Measurements from ENCODE around the gene OSER1.
"Not testable (repeated sequence)": the region's sequence is repeated elsewhere in the genome, so short reads cannot be mapped to it uniquely, and the experiment has no call there.

OSER1 gene
- total RNA-seq = 36.7 to 55.4 reads per million in 2 experiments

DNA sequence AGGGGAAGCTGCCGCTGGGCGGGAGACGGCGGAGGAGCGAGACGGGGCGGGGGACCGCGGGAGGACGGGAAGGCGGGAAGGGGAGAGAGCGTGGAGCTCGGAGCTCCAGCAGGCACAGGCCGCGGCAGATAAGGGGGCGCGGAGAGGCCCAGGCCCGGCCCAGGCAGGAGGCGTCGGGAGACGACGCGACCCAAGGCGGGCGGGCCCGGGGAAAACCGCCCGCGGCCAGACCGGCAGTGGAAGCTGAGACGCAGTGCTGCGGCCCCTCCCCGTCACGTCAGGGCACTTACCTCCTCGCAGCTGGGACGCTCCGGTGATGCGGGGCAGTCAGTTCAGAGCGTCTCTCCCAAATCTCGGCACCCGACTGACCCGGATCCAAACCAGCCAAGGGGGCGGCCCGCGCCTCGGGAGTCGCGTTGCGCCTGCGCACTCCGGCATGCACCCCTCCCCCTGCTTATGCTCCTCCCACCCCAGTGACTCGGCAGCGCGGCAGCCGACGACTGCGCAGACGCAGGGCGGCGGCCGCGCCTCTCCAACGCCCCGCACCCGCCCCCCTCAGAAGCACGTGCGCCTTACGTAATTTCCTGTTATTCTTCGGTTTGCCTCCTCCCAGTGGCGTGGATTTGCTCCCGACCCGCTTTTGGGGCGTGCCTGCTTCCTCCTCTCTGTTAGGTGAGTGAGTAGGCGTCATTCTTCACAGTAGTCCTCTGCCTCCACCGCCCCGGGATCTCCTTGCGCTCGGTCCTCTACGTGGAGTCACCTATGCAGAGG, at the start of gene OSER1:
Gene OSER1 (minus strand): TSS at position 366 of the 771 bp plus-strand sequence. CDS start 3,814 bp downstream, outside the sequence.
- DNase-seq (ENCODE audit: low read depth) = peak; percentile 98

DNA sequence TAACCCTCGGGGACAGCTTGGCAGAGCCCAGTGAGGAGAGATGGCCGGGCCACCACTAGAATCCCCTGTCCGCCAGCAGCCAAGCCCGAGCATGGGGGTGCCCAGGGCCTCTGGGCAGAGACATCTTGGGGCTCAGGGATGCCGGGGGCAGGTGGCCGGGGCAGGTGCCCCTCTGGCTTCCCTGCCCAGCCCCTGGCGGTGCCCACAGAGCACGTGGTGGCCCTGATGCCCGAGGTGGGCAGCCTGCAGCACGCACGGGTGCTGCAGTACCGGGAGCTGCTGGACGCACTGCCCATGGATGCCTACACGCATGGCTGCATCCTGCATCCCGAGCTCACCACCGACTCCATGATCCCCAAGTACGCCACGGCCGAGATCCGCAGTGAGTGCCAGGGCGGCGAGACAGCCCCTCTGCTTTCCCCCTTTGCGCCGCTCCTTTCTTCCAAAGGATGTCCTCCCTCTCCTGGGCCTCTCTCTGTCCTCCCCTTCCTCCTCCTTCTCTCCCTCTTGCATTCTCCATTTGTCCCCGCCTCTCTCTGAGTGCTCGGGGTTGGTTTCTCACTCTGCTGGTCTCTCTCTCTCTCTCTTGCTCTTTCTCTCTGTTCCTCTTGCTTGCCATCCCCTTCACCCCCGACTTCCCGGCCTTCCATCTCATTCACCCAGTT, 47.8 kb upstream of the OSER1 start:
- no peak for DNase-seq (ENCODE audit: low read depth)

DNA sequence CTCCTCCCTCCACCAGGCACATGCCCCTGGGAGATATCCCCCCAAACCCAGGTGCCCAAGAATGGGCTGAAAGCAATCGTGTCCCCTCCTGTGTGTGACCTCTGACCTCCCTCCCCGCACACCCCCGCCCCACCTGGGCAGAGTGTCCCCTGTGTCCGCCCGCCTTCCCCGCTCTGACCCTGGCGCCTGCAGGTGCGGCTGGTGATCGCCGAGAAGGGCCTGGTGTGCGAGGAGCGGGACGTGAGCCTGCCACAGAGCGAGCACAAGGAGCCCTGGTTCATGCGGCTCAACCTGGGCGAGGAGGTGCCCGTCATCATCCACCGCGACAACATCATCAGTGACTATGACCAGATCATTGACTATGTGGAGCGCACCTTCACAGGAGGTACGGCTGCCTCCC, 46.4 kb upstream of the OSER1 start:
- no peak for DNase-seq (ENCODE audit: low read depth)

DNA sequence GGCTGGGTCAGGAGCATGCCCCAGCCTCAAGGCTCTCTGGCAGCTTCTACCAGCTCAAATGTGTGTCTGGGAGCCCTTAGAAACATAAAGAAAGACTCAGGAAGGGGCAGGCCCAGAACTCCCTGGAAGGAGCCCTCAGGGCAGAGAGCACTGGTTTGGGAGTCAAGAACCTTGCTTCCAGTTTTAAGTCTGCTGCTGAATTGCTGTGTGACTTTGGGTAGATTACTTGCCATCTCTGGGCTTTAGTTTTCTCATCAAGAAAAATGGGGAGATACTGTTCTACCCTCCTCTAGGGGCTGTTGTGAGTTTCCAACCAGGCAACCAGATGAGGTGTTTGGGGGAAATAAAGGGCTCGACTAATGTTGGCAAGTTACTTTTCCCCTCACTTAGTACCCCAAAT, 45.4 kb upstream of the OSER1 start:
- DNase-seq (ENCODE audit: low read depth) = no peak

DNA sequence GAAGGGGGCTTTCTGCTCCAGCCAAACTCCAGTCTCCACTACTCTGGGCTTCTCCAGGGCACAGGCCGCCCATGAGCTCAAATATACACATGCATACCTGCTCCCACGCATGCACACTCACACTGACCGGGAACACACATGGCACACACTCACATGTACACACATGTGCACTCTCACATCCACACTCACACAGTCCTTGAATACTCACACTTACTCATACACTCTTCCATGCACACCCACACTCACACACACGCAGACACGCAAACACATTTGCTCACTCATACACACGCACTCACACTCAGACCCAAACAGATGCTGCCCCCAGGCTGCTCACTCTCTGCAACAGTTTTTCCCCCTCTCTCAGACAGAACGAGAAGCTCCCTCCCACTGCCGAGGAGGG, 43.5 kb upstream of the OSER1 start:
- no peak for DNase-seq (ENCODE audit: low read depth)

DNA sequence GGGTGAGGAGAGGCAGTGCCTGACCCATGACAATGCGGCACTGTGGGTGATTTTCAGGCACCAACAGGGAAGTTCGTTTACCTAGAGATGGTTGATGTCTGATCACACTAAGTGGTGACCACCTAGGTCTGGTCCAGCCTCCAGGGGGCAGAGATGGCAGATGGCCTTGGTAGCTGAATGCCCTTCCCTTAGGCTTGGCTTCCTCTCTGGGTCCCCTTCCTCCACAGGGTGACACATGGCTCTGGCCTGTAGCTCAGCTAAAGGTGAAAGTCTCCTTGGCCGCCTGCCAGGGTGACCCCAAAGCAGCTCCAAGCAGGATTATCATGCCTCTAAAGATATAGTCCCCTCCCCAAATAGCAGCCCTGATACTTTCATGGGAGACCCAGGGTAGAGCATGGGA, 43.0 kb upstream of the OSER1 start:
- no peak for DNase-seq (ENCODE audit: low read depth)

DNA sequence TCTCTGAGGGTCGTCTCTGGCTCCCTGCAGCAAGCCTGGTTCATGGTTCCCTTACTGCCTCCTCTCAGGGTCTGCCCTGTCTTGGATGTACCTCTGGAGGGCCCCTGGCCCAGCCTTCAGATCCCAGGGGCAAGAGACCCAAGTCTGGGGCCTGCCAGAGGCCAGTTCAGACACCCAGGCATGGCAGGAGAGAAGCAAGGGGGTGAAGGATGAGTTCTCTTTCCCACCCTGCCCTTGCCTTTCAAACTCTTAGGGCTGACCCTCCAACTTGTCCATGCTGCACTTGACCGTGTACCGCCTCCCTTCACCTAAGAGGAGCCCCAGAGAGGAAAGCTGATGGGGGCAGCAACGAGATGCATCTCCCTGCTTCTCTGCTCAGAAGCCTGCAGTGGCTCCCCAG, 40.7 kb upstream of the OSER1 start:
- DNase-seq (ENCODE audit: low read depth) = no peak

DNA sequence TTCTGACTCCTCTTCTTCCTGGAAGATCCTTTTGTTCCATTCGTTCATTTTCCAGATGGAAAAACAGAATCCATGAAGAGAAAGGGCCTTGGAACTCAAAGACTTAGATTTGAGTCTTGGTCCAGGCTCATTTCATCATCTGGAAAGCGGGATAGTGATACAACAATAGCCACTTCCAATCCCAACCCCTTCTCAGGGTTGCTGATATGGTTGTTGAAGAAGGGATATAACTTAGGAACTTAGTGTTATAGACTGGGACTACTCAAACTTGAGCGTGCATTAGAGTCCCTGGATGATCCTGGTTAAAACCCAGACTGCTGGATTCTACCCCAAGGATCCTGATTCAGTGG, 37.8 kb upstream of the OSER1 start:
- no peak for DNase-seq (ENCODE audit: low read depth)

DNA sequence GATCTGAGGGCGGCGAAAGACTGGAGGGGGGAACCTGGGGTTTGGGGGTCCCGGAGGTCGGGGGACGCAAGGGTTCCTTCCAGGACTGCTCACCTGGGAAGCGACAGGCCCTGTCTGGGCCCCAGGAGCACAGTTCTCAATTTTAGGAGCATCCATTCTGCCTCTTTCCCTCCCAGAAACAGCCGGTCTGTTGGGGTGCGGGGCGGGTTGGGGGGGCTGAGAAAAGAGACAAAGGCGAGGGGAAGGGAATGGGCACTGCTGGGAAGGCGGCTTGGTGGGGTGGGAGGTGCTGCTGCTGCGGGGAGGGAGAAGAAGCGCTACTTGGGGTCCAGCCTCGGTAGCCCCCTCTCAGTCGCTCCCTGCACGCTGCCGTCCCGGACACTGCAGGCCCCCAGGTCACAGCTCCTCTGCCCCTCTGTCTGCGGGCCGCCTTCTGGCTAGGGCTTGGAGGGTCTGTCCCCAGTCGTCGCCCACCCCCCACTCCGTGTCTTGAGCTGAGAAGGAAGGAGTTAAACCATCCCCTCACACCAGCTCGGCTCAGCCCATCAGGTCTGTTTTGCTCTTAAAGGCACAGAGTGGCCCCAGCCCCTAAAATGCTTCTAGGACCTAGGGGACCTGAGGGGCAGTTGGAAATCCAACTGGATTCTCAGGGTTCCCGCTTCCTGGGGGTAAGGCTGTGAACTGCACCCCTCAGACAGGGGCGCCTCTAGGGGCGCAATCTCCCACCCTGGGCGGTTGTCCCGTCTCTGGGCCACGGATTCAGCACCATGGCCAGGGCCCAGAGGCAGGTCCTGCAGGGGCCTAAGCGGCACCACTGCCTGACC, 37.2 kb upstream of the OSER1 start:
- DNase-seq (ENCODE audit: low read depth) = no peak

DNA sequence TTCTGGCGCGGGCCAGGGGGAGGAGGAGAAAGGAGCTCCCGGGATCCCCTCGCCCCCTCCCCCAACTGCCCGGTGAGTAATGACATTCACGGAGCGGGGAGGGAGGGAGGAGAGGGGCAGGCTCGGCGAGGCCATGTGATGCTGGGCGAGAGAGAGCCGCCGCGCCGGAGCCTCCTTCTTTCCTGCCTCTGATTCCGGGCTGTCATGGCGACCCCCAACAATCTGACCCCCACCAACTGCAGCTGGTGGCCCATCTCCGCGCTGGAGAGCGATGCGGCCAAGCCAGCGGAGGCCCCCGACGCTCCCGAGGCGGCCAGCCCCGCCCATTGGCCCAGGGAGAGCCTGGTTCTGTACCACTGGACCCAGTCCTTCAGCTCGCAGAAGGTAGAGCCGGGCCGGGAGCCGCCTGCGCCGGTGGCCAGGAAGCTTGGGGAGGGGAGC, 36.6 kb upstream of the OSER1 start, which contains the start of gene GDAP1L1:
Gene GDAP1L1 (plus strand): TSS at position 178 of the 441 bp plus-strand sequence. CDS start 27 bp downstream, at position 205.
- no peak for DNase-seq (ENCODE audit: low read depth)

DNA sequence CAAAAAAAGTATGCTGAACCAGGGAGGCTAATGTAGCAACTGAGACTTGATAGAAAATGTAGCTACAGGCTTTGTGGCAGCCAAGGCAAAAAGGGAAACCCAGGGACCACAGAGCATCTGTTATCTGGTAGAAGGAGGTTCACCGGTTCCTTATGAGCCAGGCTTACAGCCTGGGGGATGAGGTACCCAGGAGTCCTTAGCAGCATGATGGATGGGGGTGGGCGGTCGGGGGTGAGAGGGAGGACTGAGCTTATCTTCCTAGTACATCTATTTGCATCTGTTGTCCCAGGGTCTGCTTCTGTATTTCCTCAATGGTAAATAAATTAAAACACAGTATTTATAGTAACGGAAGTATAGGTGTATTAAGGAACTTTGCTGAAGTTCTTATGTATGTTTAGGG, 35.4 kb upstream of the OSER1 start:
- DNase-seq (ENCODE audit: low read depth) = no peak

DNA sequence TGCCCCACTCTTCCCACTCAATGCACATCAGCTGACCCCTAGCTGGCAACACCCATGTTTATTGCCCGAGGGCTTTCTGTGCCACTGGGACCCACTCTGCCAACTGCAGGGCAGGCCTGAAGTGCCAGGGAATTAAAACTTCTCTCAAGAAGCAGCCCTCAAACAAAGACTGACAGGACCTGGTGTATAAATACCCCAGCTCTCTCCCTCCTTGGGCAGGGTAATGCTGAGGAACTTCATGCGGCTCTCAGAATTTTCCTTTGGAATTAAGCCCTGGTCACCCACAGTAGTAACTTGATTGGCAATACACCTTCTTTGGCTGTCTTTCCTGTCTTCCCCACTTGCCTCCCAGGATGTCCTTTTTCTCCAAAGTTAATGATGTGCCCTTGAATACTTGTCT, 31.2 kb upstream of the OSER1 start:
- DNase-seq (ENCODE audit: low read depth) = no peak

DNA sequence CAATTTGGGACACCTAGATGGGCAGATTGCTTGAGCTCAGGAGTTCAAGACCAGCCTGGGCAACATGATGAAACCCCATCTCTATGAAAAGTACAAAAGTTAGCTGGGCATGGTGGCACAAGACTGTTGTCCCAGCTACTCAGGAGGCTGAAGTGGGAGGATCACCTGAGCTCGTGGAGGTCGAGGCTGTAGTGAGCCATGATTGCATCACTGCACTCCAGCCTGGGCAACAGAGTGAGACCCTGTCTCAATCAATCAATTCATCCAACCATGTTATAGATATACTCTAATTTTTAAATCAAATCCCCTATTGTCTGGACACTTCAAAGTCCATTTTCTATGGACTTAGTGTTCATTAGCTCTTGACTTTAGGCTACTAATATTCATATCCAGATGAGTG, 26.3 kb upstream of the OSER1 start:
- DNase-seq (ENCODE audit: low read depth) = not testable (repeated sequence)

DNA sequence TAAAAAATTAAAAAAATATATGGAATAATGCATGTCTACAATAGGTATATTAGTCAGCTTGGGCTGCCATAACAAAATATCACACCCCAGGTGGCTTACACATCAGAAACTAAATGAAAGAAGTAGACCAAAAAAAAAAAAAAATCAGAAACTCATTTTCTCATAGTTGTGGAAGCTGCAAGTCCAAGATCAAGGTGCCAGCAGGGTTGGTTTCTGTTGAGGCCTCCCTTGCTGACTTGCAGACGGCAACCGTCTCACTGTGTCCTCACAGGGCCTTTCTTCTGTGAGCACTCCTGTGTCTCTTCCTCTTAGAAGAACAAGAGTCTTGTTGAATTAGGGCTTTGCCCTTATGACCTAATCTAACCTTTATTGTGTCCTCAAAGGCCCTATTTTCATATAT, 25.1 kb upstream of the OSER1 start:
- no peak for DNase-seq (ENCODE audit: low read depth)

DNA sequence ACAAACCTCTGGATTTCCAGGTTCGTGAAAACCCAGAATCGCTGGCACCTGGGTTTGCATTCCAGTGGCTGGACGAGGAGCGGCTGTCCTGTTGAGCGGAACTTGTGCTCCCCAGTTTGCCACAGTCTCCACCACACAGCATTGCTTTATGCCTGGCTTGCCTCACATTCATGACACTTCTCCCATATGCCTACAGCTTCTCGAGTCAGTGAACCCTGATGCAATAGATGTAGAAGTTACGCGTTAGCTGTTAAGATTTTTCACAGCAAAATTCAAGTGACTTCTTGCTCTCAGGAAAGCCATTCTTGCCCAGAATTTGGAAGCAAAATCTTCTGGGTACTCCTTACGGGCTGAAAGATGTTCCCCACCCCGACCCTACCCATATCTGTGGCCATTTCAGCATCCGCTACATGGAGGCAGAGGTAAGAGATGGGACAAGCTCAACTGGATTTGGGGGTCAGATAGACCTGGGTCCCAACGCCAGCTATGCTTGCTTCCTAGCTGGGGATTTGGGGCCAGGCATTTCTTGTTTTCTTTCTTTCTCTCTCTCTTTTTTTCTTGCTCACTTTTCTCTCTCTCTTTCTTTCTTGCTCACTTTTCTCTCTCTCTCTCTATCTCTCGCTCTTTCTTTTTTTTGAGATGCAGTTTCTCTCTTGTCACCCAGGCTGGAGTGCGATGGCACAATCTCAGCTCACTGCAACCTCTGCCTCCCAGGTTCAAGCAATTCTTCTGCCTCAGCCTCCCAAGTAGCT, 24.2 kb upstream of the OSER1 start:
- no peak for DNase-seq (ENCODE audit: low read depth)

DNA sequence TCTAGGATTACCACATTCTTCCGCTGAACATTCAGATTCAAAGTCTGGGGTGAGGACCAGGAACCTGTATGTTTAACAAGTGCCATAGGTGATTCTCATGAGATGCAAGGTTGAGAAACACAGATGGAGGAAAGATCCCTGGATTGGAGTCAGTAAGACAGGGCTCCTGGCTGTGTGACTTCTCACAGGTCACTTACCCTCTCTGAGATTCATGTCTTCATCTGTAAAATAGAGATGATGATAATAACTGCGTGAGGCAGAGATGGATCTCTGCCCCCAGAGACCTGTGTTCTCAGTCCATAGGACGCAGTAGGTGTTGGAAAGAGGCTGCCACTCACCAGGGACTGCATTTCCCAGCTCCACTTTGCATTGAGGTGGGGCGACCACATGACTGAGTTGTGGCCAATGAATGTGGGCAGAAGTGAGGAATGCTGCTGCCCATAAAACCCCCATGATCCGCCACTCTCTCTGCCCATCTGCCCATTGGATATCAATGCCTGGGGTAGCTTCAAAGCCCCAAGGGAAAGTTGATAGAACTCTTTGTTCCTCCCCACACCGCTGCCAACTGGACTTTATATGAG, 23.0 kb upstream of the OSER1 start:
- DNase-seq (ENCODE audit: low read depth) = no peak

DNA sequence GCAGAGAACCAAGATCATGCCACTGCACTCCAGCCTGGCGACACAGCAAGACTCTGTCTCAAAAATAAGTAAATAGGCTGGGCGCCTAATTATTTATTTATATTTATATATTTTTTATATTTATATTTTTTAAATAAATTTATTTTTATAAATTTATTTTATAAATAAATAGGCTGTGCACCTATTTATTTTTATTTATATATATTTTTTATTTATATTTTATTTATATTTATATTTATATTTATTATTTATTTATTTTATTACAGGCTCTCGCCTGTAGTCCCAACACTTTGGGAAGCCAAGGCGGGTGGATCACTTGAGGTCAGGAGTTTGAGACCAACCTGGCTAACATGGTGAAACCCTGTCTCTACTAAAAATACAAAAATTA, 21.9 kb upstream of the OSER1 start:
- not testable (repeated sequence) for DNase-seq (ENCODE audit: low read depth)

DNA sequence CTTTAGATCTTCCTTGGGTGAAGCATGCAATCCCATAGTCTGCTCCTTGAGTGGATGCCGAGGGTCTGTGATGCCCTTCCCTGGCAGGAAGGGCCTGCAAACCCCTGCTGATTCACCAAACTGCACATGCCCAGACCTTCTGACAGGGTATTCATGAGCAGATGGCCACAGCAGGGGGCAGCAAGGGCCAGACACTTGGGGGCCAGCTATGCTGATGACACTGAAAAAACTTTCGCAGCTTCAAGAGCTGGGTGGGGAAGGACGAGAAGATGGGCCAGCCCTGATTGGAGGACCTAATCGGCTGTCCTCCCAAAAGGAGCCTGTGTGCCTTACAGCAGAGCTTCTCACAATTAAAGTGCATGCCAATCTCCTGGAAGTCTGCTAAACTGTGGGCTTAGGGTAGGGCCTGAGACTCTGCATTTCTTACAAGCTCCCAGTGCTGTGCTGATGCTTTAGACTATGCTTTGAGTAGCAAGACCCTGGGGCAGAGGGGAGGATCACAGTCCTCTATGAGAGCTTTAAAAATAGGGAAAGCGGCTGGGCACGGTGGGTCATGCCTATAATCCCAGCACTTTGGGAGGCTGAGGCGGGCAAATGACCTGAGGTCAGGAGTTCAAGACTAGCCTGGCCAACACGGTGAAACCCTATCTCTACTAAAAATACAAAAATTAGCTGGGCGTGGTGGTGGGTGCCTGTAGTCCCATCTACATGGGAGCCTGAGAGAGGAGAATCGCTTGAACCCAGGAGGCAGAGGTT, 21.3 kb upstream of the OSER1 start:
- DNase-seq (ENCODE audit: low read depth) = no peak

DNA sequence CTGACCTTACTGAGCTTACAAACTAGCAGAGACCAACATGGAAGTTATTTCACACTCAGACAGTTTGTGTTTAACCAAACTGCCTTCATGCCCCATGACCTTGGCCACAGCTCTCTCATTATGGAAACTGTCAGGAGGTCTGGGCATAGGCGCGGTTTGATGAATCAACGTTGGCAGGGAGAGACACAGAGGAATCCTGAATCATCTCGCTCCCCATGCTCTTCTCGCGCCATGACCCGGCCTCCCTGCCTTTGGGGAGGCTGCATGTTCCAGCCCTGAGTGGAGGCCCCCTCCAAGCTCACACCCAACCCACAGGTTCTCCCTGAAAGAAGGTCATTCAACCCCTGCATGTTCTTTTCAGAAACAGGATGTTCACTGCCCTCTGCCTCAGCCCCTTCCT, 20.6 kb upstream of the OSER1 start:
- no peak for DNase-seq (ENCODE audit: low read depth)

DNA sequence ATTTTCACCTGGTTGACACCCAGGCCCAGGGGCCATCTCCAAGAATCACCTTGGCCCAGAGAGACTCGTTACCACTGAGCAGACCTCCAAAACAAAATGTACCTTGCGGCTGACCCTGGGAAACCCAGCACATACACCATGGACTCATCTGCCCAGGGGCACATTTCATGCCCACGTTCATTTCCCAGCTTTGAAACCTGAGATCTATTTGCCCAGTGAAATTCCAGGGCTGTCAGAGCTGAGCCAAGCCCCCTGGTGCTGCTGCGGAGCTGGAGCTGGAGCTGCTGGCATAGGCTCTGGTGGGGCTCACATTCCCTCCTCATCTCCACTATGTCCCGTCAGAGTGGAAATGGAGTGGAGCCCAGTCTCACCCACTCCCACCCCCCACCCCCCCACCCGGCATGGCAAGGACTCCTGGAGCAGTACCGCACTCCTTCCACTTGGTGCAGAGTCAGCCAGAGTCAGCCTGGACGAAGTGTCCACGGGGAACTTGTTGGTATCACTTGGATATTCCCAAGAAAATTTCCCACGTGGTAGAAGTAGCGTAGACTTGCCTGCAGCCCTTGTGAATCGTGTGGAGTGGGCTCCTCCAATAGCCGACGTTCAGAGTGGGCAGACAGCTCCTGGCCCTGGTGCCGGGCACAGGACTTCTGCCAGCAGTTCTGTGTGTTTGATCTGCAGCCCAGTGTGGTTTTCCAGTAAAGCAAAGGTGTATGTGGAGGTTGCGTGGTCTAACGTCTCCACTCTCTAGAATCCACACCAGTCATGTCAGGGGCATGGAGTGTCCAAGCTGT, 18.1 kb upstream of the OSER1 start:
- DNase-seq (ENCODE audit: low read depth) = no peak

Data from T follicular helper cell (primary cell).